Neural cell (in vitro differentiated cells): Measurements from ENCODE around the gene SERPINE1. TPM values are rescaled to one million over a fixed set of nuclear protein-coding genes. Genes with fewer than 3 reads are reported as not detected.

Experiments
- H2AFZ ChIP-seq: fragments of 200-600, 300-800 bp; sonication (generic), shearing (Covaris generic); 2 replicates; pipeline ENCODE4 v1.6.0; 2014; ENCODE audit warnings: low read depth, mild to moderate bottlenecking, antibody characterized with exemption, low read length, moderate library complexity
- H3F3A ChIP-seq: fragments of 200-600 bp; shearing (Covaris generic); 2 replicates; pipeline ENCODE4 v1.6.1; 2016; ENCODE audit warnings: mild to moderate bottlenecking, moderate library complexity, mixed read lengths, antibody characterized with exemption, low read length; ENCODE audit not compliant: insufficient read depth, poor library complexity, severe bottlenecking
- H3K27ac ChIP-seq: fragments of 200-600, 300-800 bp; sonication (generic), shearing (Covaris generic); 2 replicates; pipeline ENCODE4 v1.5.1; 2014; ENCODE audit warnings: mild to moderate bottlenecking, low read length, moderate library complexity
- H3K27me3 ChIP-seq: fragments of 300-800, 200-600 bp; sonication (generic), shearing (Covaris generic); 2 replicates; pipeline ENCODE4 v1.6.0; 2014; ENCODE audit warnings: mild to moderate bottlenecking, low read depth, low read length, moderate library complexity; ENCODE audit not compliant: insufficient read depth
- H3K36me3 ChIP-seq: fragments of 300-800, 200-600 bp; sonication (generic), shearing (Covaris generic); 2 replicates; pipeline ENCODE4 v1.5.1; 2014; ENCODE audit warnings: mild to moderate bottlenecking, antibody characterized with exemption, low read length, moderate library complexity; ENCODE audit not compliant: insufficient read depth
- H3K4me2 ChIP-seq: fragments of 300-800, 200-600 bp; sonication (generic), shearing (Covaris generic); 2 replicates; pipeline ENCODE4 v1.6.0; 2014; ENCODE audit warnings: mild to moderate bottlenecking, low read length
- H3K4me3 ChIP-seq: fragments of 300-800, 200-600 bp; sonication (generic), shearing (Covaris generic); 2 replicates; pipeline ENCODE4 v1.5.1; 2014; ENCODE audit warnings: mild to moderate bottlenecking, low read length, moderate library complexity
- H3K79me2 ChIP-seq: fragments of 200-600 bp; shearing (Covaris generic); replicated peaks from 2 replicates; pipeline ENCODE4 v1.6.0; 2014; ENCODE audit warnings: mild to moderate bottlenecking, low read length, moderate library complexity; ENCODE audit not compliant: insufficient read depth
- H3K9ac ChIP-seq: fragments of 300-800, 200-600 bp; sonication (generic), shearing (Covaris generic); 2 replicates; pipeline ENCODE4 v1.6.1; 2016; ENCODE audit warnings: mild to moderate bottlenecking, low read length, mixed read lengths
- H3K9me2 ChIP-seq: fragments of 200-600 bp; shearing (Covaris generic); 2 replicates; pipeline ENCODE4 v1.6.1; 2016; ENCODE audit warnings: mild to moderate bottlenecking, low read length, mixed read lengths; ENCODE audit not compliant: insufficient read depth
- H3K9me3 ChIP-seq: fragments of 200-600, 300-800 bp; sonication (generic), shearing (Covaris generic); 2 replicates; pipeline ENCODE4 v1.6.1; 2016; ENCODE audit warnings: mild to moderate bottlenecking, mixed run types, low read length, moderate library complexity, mixed read lengths
- H4K20me1 ChIP-seq: fragments of 200-600 bp; shearing (Covaris generic); 2 replicates; pipeline ENCODE4 v1.6.1; 2016; ENCODE audit warnings: mild to moderate bottlenecking, mixed run types; ENCODE audit not compliant: insufficient read depth
- EP300 ChIP-seq: fragments of 450-650 bp; conservative IDR thresholded peaks from 2 replicates; pipeline ENCODE4 v1.6.1; 2014; ENCODE audit warnings: antibody characterized with exemption, mild to moderate bottlenecking, moderate library complexity; ENCODE audit not compliant: poor library complexity, severe bottlenecking
- EZH2 ChIP-seq: fragments of 200-600, 300-800 bp; shearing (Covaris generic), sonication (generic); IDR thresholded peaks from 2 replicates; pipeline ENCODE4 v1.6.1; 2014; ENCODE audit warnings: antibody characterized with exemption, low read length, borderline replicate concordance, mild to moderate bottlenecking; ENCODE audit not compliant: insufficient read depth, poor library complexity, severe bottlenecking
- MXI1 ChIP-seq: fragments of 450-650 bp; conservative IDR thresholded peaks from 2 replicates; pipeline ENCODE4 v1.6.1; 2014; ENCODE audit warnings: antibody characterized with exemption, mild to moderate bottlenecking; ENCODE audit not compliant: poor library complexity, severe bottlenecking
- POLR2AphosphoS5 ChIP-seq: IDR thresholded peaks from 2 replicates; pipeline ENCODE4 v1.6.1; 2012
- RAD21 ChIP-seq: fragments of 450-650 bp; conservative IDR thresholded peaks from 2 replicates; pipeline ENCODE4 v1.6.1; 2014; ENCODE audit warnings: antibody characterized with exemption, mild to moderate bottlenecking, moderate library complexity
- SMC3 ChIP-seq: fragments of 450-650 bp; conservative IDR thresholded peaks from 2 replicates; pipeline ENCODE4 v1.6.1; 2014; ENCODE audit warnings: antibody characterized with exemption, mild to moderate bottlenecking, moderate library complexity; ENCODE audit not compliant: poor library complexity
- TAF1 ChIP-seq: IDR thresholded peaks from 2 replicates; pipeline ENCODE4 v1.6.1; 2012; ENCODE audit warnings: low read depth
- polyA plus RNA-seq: library from polyadenylated mRNA; depleted of rRNA; stranded (reverse); fragments of >200 nt; gene quantifications from 2 replicates; pipeline ENCODE4 v1.2.3, GENCODE V29; 2014
- TF ChIP-seq, protein P1 (sequence below): fragments of 450-650 bp; IDR thresholded peaks from 2 replicates; pipeline ENCODE4 v1.5.1; 2014; ENCODE audit warnings: antibody characterized with exemption, mild to moderate bottlenecking, moderate library complexity; ENCODE audit not compliant: poor library complexity, severe bottlenecking
- TF ChIP-seq, protein P2 (sequence below): IDR thresholded peaks from 2 replicates; pipeline ENCODE4 v1.6.1; 2012; ENCODE audit warnings: borderline replicate concordance

Gene SERPINE1
- polyA plus RNA-seq, 1 donor from 2014 or later: 0.12 TPM

DNA sequence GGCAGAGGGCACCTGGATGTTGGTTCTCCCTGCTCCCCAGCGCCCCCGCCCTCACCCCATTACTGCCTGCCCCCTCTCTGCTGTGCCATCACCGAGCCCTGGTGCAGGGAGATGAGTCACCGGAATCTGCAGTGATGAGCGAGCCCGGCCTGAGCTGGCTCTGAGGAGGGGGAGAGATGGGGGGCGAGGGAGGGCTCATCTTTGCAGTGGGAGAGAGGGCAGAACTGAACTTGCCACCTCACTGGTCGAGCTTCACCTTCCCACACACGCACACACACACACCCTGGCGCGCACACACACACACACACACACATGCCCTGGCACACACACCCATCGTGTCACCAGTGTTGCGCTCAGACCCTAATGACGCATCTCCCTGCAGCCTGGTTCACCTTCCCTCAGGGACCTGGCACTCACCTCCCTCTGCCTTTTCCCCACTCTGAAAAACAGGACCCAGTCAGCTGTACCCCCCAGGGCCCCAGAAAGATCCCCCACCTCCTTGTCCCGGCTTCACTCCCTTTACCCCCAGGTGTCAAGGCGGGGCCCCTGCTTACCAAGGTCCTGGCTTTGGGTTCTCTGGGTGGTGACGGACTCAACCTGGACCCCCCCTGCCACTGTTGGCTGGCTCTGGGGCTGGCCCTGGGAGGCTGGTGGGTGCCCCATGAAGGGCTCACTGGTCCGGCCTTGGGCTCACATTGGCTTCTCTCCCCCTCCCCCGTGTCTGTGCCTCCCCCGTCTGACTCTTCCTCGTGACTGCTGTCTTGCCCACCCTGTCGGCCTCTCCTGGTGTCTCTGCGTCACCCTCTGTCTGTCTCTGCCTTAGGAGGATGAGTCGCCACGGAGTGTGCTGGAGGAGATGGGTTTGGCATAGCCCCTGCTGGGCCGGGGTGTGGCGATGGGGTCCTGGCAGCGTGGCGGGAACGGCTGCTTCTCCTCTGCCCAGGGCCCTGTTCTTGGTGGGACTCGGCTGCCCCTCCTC lies 33.1 kb downstream of the SERPINE1 start:
- no peaks in the 10 kb centered on the region for H3F3A ChIP-seq
- TF ChIP-seq EP300: no peak
- no peak for TF ChIP-seq SMC3
- TF ChIP-seq EZH2: no peak
- no peak for TF ChIP-seq TAF1
- TF ChIP-seq, protein P1, sequence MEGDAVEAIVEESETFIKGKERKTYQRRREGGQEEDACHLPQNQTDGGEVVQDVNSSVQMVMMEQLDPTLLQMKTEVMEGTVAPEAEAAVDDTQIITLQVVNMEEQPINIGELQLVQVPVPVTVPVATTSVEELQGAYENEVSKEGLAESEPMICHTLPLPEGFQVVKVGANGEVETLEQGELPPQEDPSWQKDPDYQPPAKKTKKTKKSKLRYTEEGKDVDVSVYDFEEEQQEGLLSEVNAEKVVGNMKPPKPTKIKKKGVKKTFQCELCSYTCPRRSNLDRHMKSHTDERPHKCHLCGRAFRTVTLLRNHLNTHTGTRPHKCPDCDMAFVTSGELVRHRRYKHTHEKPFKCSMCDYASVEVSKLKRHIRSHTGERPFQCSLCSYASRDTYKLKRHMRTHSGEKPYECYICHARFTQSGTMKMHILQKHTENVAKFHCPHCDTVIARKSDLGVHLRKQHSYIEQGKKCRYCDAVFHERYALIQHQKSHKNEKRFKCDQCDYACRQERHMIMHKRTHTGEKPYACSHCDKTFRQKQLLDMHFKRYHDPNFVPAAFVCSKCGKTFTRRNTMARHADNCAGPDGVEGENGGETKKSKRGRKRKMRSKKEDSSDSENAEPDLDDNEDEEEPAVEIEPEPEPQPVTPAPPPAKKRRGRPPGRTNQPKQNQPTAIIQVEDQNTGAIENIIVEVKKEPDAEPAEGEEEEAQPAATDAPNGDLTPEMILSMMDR: no peak
- no peak for TF ChIP-seq POLR2AphosphoS5
- no peak for TF ChIP-seq MXI1
- TF ChIP-seq RAD21: no peak
- TF ChIP-seq, protein P2, sequence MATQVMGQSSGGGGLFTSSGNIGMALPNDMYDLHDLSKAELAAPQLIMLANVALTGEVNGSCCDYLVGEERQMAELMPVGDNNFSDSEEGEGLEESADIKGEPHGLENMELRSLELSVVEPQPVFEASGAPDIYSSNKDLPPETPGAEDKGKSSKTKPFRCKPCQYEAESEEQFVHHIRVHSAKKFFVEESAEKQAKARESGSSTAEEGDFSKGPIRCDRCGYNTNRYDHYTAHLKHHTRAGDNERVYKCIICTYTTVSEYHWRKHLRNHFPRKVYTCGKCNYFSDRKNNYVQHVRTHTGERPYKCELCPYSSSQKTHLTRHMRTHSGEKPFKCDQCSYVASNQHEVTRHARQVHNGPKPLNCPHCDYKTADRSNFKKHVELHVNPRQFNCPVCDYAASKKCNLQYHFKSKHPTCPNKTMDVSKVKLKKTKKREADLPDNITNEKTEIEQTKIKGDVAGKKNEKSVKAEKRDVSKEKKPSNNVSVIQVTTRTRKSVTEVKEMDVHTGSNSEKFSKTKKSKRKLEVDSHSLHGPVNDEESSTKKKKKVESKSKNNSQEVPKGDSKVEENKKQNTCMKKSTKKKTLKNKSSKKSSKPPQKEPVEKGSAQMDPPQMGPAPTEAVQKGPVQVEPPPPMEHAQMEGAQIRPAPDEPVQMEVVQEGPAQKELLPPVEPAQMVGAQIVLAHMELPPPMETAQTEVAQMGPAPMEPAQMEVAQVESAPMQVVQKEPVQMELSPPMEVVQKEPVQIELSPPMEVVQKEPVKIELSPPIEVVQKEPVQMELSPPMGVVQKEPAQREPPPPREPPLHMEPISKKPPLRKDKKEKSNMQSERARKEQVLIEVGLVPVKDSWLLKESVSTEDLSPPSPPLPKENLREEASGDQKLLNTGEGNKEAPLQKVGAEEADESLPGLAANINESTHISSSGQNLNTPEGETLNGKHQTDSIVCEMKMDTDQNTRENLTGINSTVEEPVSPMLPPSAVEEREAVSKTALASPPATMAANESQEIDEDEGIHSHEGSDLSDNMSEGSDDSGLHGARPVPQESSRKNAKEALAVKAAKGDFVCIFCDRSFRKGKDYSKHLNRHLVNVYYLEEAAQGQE: no peak
- H3K79me2 ChIP-seq: peaks cover 8% of the 10 kb centered on the region
- no peaks in the 10 kb centered on the region for H3K9me3 ChIP-seq
- H3K9ac ChIP-seq: no peak overlapping the region
- H4K20me1 ChIP-seq: no peaks in the 10 kb centered on the region
- H3K4me3 ChIP-seq: no peak overlapping the region
- peaks cover 5% of the 10 kb centered on the region for H3K27me3 ChIP-seq
- no peak overlapping the region for H3K27ac ChIP-seq
- no peaks in the 10 kb centered on the region for H3K36me3 ChIP-seq
- no peaks in the 10 kb centered on the region for H3K9me2 ChIP-seq
- no peak overlapping the region for H2AFZ ChIP-seq
- H3K4me2 ChIP-seq: no peak overlapping the region

DNA sequence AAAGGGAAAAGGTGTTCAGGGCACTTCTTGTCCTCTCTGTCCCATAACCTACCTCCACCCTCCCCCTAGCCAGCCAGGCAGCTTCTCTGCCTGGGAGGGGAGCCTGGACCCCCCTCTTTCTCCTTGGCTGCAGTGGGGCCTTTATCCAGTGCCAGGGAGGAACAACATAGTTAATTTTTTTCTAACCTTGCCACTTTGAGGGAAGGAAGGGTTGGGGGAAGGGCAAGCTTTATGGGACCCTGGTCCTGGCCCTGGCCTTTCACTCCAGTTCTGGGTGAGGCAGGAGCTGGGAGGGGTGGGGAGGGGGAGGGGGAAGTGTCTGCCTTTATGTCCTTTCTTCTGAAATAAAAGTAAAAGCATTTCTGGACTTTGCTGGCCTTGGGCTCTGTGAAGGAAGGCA lies 34.0 kb downstream of the SERPINE1 start:
- no peak overlapping the region for H3K4me3 ChIP-seq
- no peaks in the 10 kb centered on the region for H3K9me3 ChIP-seq
- H3K9ac ChIP-seq: no peak overlapping the region
- H2AFZ ChIP-seq: no peak overlapping the region
- no peaks in the 10 kb centered on the region for H3K36me3 ChIP-seq
- peaks cover 5% of the 10 kb centered on the region for H3K27me3 ChIP-seq
- H4K20me1 ChIP-seq: no peaks in the 10 kb centered on the region
- H3K9me2 ChIP-seq: no peaks in the 10 kb centered on the region
- no peak for TF ChIP-seq EP300
- no peak overlapping the region for H3K27ac ChIP-seq
- H3K4me2 ChIP-seq: no peak overlapping the region
- no peaks in the 10 kb centered on the region for H3F3A ChIP-seq
- no peaks in the 10 kb centered on the region for H3K79me2 ChIP-seq
